Neural cell (in vitro differentiated cells): ENCODE measurements around the gene ATP8B4. TPM values are rescaled to one million over a fixed set of nuclear protein-coding genes. Genes with fewer than 3 reads are reported as not detected.

Experiments
- H2AFZ ChIP-seq: fragments of 200-600, 300-800 bp; sonication (generic), shearing (Covaris generic); 2 replicates; pipeline ENCODE4 v1.6.0; 2014; ENCODE audit warnings: low read depth, mild to moderate bottlenecking, antibody characterized with exemption, low read length, moderate library complexity
- H3F3A ChIP-seq: fragments of 200-600 bp; shearing (Covaris generic); 2 replicates; pipeline ENCODE4 v1.6.1; 2016; ENCODE audit warnings: mild to moderate bottlenecking, moderate library complexity, mixed read lengths, antibody characterized with exemption, low read length; ENCODE audit not compliant: insufficient read depth, poor library complexity, severe bottlenecking
- H3K27ac ChIP-seq: fragments of 200-600, 300-800 bp; sonication (generic), shearing (Covaris generic); 2 replicates; pipeline ENCODE4 v1.5.1; 2014; ENCODE audit warnings: mild to moderate bottlenecking, low read length, moderate library complexity
- H3K27me3 ChIP-seq: fragments of 300-800, 200-600 bp; sonication (generic), shearing (Covaris generic); 2 replicates; pipeline ENCODE4 v1.6.0; 2014; ENCODE audit warnings: mild to moderate bottlenecking, low read depth, low read length, moderate library complexity; ENCODE audit not compliant: insufficient read depth
- H3K36me3 ChIP-seq: fragments of 300-800, 200-600 bp; sonication (generic), shearing (Covaris generic); 2 replicates; pipeline ENCODE4 v1.5.1; 2014; ENCODE audit warnings: mild to moderate bottlenecking, antibody characterized with exemption, low read length, moderate library complexity; ENCODE audit not compliant: insufficient read depth
- H3K4me2 ChIP-seq: fragments of 300-800, 200-600 bp; sonication (generic), shearing (Covaris generic); 2 replicates; pipeline ENCODE4 v1.6.0; 2014; ENCODE audit warnings: mild to moderate bottlenecking, low read length
- H3K4me3 ChIP-seq: fragments of 300-800, 200-600 bp; sonication (generic), shearing (Covaris generic); 2 replicates; pipeline ENCODE4 v1.5.1; 2014; ENCODE audit warnings: mild to moderate bottlenecking, low read length, moderate library complexity
- H3K79me2 ChIP-seq: fragments of 200-600 bp; shearing (Covaris generic); replicated peaks from 2 replicates; pipeline ENCODE4 v1.6.0; 2014; ENCODE audit warnings: mild to moderate bottlenecking, low read length, moderate library complexity; ENCODE audit not compliant: insufficient read depth
- H3K9ac ChIP-seq: fragments of 300-800, 200-600 bp; sonication (generic), shearing (Covaris generic); 2 replicates; pipeline ENCODE4 v1.6.1; 2016; ENCODE audit warnings: mild to moderate bottlenecking, low read length, mixed read lengths
- H3K9me2 ChIP-seq: fragments of 200-600 bp; shearing (Covaris generic); 2 replicates; pipeline ENCODE4 v1.6.1; 2016; ENCODE audit warnings: mild to moderate bottlenecking, low read length, mixed read lengths; ENCODE audit not compliant: insufficient read depth
- H3K9me3 ChIP-seq: fragments of 200-600, 300-800 bp; sonication (generic), shearing (Covaris generic); 2 replicates; pipeline ENCODE4 v1.6.1; 2016; ENCODE audit warnings: mild to moderate bottlenecking, mixed run types, low read length, moderate library complexity, mixed read lengths
- H4K20me1 ChIP-seq: fragments of 200-600 bp; shearing (Covaris generic); 2 replicates; pipeline ENCODE4 v1.6.1; 2016; ENCODE audit warnings: mild to moderate bottlenecking, mixed run types; ENCODE audit not compliant: insufficient read depth
- CTCF ChIP-seq: fragments of 450-650 bp; IDR thresholded peaks from 2 replicates; pipeline ENCODE4 v1.5.1; 2014; ENCODE audit warnings: antibody characterized with exemption, mild to moderate bottlenecking, moderate library complexity; ENCODE audit not compliant: poor library complexity, severe bottlenecking
- EP300 ChIP-seq: fragments of 450-650 bp; conservative IDR thresholded peaks from 2 replicates; pipeline ENCODE4 v1.6.1; 2014; ENCODE audit warnings: antibody characterized with exemption, mild to moderate bottlenecking, moderate library complexity; ENCODE audit not compliant: poor library complexity, severe bottlenecking
- EZH2 ChIP-seq: fragments of 200-600, 300-800 bp; shearing (Covaris generic), sonication (generic); IDR thresholded peaks from 2 replicates; pipeline ENCODE4 v1.6.1; 2014; ENCODE audit warnings: antibody characterized with exemption, low read length, borderline replicate concordance, mild to moderate bottlenecking; ENCODE audit not compliant: insufficient read depth, poor library complexity, severe bottlenecking
- MXI1 ChIP-seq: fragments of 450-650 bp; conservative IDR thresholded peaks from 2 replicates; pipeline ENCODE4 v1.6.1; 2014; ENCODE audit warnings: antibody characterized with exemption, mild to moderate bottlenecking; ENCODE audit not compliant: poor library complexity, severe bottlenecking
- RAD21 ChIP-seq: fragments of 450-650 bp; conservative IDR thresholded peaks from 2 replicates; pipeline ENCODE4 v1.6.1; 2014; ENCODE audit warnings: antibody characterized with exemption, mild to moderate bottlenecking, moderate library complexity
- REST ChIP-seq: IDR thresholded peaks from 2 replicates; pipeline ENCODE4 v1.6.1; 2012; ENCODE audit warnings: borderline replicate concordance
- SMC3 ChIP-seq: fragments of 450-650 bp; conservative IDR thresholded peaks from 2 replicates; pipeline ENCODE4 v1.6.1; 2014; ENCODE audit warnings: antibody characterized with exemption, mild to moderate bottlenecking, moderate library complexity; ENCODE audit not compliant: poor library complexity
- TAF1 ChIP-seq: IDR thresholded peaks from 2 replicates; pipeline ENCODE4 v1.6.1; 2012; ENCODE audit warnings: low read depth
- polyA plus RNA-seq: library from polyadenylated mRNA; depleted of rRNA; stranded (reverse); fragments of >200 nt; gene quantifications from 2 replicates; pipeline ENCODE4 v1.2.3, GENCODE V29; 2014

The ATP8B4 gene
- polyA plus RNA-seq, 1 donor from 2014 or later, result 2.9 TPM

GRCh38 chr15:50071551-50072258 is 47.3 kb downstream of the ATP8B4 start:
- Histone ChIP-seq H2AFZ (no peak overlapping the region), H3K79me2 (no peaks in the 10 kb centered on the region), H3K4me2 (no peak overlapping the region), H3K9me2 (no peaks in the 10 kb centered on the region), H3K27me3 (no peaks in the 10 kb centered on the region), H3K9ac (no peak overlapping the region), H3K27ac (no peak overlapping the region), H4K20me1 (no peaks in the 10 kb centered on the region), H3K36me3 (no peaks in the 10 kb centered on the region), H3K9me3 (no peaks in the 10 kb centered on the region), H3F3A (no peaks in the 10 kb centered on the region), H3K4me3 (no peak overlapping the region)
- TF ChIP-seq REST, result no peak
- TF ChIP-seq EP300, result no peak

- no peaks in the 10 kb centered on the region for H3K9me3 ChIP-seq
- no peaks in the 10 kb centered on the region for H3K79me2 ChIP-seq
- H3K9me2 ChIP-seq, result no peaks in the 10 kb centered on the region
- no peak overlapping the region for H3K27ac ChIP-seq
- H3F3A ChIP-seq, result no peaks in the 10 kb centered on the region
- no peak overlapping the region for H2AFZ ChIP-seq
- no peak overlapping the region for H3K4me3 ChIP-seq
- TF ChIP-seq TAF1, result no peak
- no peak for TF ChIP-seq RAD21
- H4K20me1 ChIP-seq, result no peaks in the 10 kb centered on the region
- H3K36me3 ChIP-seq, result no peaks in the 10 kb centered on the region
- no peak overlapping the region for H3K4me2 ChIP-seq
- H3K9ac ChIP-seq, result no peak overlapping the region
- no peaks in the 10 kb centered on the region for H3K27me3 ChIP-seq
These were observed 51.0 kb downstream of the ATP8B4 start for GRCh38 chr15:50068016-50068415.

GRCh38 chr15:50067254-50067653 is 51.8 kb downstream of the ATP8B4 start:
- no peaks in the 10 kb centered on the region for H3K27me3 ChIP-seq

DNA sequence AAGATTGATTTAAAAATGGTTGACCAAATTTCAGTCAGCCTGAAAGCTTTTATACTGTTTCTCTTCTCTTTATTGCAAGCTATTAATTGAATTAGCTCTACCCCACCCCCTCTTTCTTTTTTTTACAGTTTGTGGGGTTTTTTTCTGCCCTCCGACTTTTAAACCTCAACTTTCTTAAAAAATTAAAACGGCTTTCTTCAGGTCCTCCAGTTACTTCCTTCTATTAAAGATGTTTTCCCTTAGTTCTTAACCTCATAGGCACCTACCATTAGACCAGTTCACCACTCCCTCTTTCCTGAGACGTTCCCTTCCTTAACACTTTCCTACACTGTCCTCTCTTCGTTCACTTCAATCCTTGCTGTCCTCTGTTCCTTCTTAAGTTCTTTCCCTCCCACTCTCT is 52.4 kb downstream of the ATP8B4 start:
- Histone ChIP-seq H3K79me2 (no peaks in the 10 kb centered on the region), H3K9me2 (no peaks in the 10 kb centered on the region), H3K36me3 (no peaks in the 10 kb centered on the region), H3F3A (no peaks in the 10 kb centered on the region), H3K4me2 (no peak overlapping the region), H3K27me3 (no peaks in the 10 kb centered on the region), H3K27ac (no peak overlapping the region), H3K9ac (no peak overlapping the region), H3K9me3 (no peaks in the 10 kb centered on the region), H4K20me1 (no peaks in the 10 kb centered on the region), H3K4me3 (no peak overlapping the region), H2AFZ (no peak overlapping the region)
- TF ChIP-seq RAD21 (no peak), EP300 (no peak), CTCF (no peak), TAF1 (no peak), MXI1 (no peak), EZH2 (no peak), SMC3 (no peak)

More at GRCh38 chr15:50067254-50067653, 51.8 kb downstream of the ATP8B4 start:
- Histone ChIP-seq H3K36me3 (no peaks in the 10 kb centered on the region), H2AFZ (no peak overlapping the region), H3K9me2 (no peaks in the 10 kb centered on the region), H3K79me2 (no peaks in the 10 kb centered on the region), H3K4me2 (no peak overlapping the region), H3K9me3 (no peaks in the 10 kb centered on the region), H3K9ac (no peak overlapping the region), H3K4me3 (no peak overlapping the region), H4K20me1 (no peaks in the 10 kb centered on the region), H3F3A (no peaks in the 10 kb centered on the region), H3K27ac (no peak overlapping the region)
- TF ChIP-seq RAD21 (no peak), EP300 (no peak), SMC3 (no peak), EZH2 (no peak)
